IPS DF 4.7 (cell line): ENCODE data around the gene ARFGAP2.
"Not testable (repeated sequence)": the region's sequence is repeated elsewhere in the genome, so short reads cannot be mapped to it uniquely, and the experiment has no call there.

ENCODE experiments used
- DNase-seq: peaks from one replicate; pipeline ENCODE4 v3.0.0-alpha.2; 2013; ENCODE audit warnings: low spot score; ENCODE audit errors: extremely low read depth

ARFGAP2 gene

GRCh38 chr11:47176328-47177228, at the start of gene ARFGAP2:
Gene ARFGAP2 (minus strand): TSS chr11:47176879. CDS start chr11:47176853, 26 bp downstream.
- no peak for DNase-seq

- no peak for DNase-seq
These were observed 49.1 kb upstream of the ARFGAP2 start for GRCh38 chr11:47225552-47226400.

- no peak for DNase-seq
These were observed 46.0 kb upstream of the ARFGAP2 start for GRCh38 chr11:47222696-47223095.

DNA sequence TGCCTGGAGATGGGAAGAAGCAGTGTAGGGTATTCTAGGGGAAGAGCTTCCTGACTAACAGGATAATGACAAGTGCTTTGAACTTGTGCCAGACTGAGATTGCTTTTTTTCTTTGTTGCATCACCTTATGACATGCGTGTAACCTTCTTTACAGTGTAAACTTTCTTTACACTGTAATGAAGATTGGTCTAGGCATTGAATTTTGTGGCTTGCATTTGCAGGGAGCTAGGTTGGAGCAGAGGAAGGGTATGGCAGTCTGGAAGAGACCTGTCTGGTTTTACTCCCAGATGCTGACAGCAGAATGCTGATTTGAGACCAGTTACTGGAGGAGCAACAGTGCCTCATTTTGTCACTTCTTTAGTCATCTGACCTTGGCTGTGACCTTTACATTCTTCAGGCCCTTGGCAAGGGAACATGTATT, 43.7 kb upstream of the ARFGAP2 start:
- no peak for DNase-seq

DNA sequence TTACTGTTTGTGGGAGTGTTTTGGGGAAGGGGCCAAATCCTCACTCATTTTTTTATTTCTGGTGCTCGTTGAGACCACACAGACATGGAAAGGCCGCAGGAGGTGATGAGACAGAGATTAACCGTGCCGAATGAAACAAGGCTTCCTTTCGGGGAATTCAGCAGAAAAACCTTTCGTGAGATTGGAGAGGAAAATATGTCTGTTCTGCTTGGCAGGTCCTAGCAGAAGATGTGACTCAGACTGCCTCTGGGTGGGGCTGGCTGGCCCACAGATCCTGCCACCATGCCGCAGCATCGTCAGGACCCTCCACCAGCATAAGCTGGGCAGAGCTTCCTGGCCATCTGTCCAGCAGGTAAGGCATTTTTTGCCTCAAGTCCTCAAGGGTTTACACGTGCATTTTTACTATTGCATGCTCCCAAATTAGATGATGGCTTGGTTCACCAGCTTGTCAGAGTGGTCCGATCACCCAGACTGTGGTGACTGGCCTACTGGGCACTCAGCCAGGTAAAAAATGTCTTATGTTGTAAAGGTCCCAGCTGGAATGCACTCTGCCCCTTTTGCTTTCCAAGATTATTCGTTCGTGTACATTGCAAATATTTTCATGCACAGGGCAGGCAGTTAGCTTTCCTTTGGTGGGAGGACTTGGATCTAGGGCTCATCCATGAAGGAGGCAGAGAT, 39.6 kb upstream of the ARFGAP2 start:
- no peak for DNase-seq

DNA sequence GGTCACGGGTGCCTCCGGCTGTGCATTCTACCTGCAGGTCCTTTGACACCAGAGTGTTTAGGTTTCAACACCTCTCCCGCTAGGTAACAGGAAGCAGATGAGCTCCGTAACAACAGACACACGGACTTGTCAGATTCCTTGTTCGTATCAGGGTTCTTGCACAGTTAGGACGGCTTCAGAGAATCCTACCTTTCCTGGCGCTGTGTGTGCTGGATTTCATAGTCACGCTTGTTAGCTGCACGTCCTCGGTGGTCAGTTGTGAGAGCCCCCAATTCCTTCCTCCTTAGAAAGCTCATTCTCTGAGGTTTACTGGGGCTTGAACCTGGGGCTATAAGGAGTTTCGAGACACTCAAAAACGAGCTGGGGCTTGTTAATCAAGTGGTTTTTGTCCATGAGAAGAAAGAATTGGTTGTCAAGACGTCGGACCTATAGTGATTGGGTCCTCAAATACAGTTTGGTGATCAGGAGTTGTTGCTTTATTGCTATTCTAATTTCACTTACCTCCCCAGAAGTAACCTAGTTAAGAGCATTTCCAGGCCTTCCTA, 38.8 kb upstream of the ARFGAP2 start:
- DNase-seq: no peak

DNA sequence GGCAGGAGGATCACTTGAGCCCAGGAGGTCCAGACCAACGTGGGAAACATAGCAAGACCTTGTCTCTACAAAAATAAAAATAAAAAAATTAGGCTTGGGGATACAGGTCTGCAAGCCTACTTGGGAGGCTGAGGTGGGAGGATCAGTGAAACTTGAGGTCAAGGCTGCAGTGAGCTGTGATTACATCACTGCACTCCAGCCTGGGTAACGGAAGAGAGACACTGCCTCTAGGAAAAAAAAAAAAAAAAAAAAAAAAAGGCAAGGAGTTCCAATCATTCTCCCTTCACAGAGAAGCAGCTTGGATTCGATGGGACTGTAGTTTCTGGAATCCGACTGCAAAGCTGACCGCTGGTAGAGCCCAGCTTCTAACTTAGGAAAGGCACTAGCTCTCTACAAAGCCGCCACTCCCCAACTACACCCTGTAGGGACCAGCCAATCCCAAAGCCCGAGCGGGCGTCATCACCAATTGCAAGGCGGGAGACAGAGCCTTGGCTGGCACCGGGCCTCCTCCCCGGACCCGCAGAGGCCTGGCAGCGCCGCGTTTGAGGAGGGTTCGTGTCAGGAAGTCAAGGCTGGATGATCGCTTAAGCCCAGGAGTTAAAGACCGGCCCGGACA, 37.4 kb upstream of the ARFGAP2 start:
- no peak for DNase-seq

DNA sequence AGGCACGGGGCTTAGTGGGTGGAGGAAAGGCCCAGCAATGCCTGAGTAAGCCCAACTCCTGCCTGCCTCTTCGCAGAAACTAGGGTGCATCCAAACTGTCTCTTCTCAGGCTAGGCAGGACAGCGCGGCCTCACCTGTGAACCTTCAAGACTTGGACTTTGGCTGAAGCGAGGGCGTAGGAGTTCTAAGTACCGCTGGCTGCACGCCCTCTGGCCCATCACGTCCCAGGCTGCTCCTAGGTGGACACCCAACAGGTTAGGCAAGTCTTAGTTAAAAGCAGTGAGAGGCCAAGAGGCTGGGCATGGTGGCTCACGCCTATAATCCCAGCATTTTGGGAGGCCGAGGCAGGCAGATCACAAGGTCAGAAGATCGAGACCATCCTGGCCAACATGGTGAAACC, 36.3 kb upstream of the ARFGAP2 start:
- no peak for DNase-seq

DNA sequence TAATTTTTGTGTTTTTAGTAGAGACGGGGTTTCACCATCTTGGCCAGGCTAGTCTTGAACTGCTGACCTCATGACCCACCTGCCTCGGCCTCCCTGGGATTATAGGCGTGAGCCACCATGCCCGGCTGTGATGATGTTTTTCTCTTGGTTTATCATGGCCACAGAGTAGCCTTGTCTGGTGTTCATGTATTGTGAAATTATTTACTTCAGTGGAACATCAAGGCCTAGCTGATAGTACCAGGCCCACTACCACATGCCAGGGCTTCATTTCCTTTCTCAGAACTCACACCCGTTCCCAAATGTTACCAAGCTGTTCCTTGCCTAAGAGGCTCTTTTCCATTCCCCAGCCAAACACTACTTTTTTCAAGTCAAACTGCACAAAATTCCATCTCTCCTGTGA, 31.9 kb upstream of the ARFGAP2 start:
- no peak for DNase-seq

DNA sequence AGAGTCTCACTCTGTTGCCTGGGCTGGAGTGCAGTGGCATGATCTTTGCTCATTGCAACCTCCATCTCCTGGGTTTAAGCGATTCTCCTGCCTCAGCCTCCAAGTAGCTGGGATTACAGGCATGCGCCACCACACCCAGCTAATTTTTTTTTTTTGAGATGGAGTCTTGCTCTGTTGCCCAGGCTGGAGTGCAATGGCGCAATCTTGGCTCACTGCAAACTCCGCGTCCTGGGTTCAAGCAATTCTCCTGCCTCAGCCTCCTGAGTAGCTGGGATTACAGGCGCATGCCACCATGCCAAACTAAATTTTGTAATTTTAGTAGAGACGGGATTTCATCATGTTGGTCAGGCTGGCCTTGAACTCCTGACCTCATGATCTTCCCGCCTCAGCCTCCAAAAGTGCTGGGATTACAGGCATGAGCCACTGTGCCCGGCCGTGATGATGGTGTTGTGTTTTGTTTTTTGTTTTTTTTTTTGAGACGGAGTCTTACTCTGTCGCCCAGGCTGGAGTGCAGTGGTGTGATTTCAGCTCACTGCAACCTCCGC, 31.4 kb upstream of the ARFGAP2 start:
- not testable (repeated sequence) for DNase-seq

GRCh38 chr11:47207459-47207858, 30.8 kb upstream of the ARFGAP2 start:
- no peak for DNase-seq

DNA sequence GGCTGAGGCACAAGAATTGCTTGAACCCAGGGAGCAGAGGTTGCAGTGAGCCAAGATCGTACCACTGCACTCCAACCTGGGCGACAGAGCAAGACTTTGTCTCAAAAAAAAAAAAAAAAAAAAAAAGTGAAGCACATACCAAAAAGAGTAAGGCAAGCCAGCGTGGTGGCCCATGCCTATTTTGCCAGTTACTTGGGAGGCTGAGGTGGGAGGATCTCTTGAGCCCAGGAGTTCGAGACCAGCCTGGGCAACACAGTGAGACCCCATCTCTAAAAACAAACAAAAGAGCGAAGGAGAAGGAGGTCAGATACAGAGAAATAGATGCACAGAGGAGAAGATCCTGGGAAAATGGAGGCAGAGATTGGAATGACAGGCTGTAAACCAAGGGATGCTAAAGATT, 29.9 kb upstream of the ARFGAP2 start:
- not testable (repeated sequence) for DNase-seq

- DNase-seq: no peak
These were observed 27.9 kb upstream of the ARFGAP2 start for GRCh38 chr11:47204637-47204989.

GRCh38 chr11:47202576-47202975, 25.9 kb upstream of the ARFGAP2 start:
- no peak for DNase-seq

DNA sequence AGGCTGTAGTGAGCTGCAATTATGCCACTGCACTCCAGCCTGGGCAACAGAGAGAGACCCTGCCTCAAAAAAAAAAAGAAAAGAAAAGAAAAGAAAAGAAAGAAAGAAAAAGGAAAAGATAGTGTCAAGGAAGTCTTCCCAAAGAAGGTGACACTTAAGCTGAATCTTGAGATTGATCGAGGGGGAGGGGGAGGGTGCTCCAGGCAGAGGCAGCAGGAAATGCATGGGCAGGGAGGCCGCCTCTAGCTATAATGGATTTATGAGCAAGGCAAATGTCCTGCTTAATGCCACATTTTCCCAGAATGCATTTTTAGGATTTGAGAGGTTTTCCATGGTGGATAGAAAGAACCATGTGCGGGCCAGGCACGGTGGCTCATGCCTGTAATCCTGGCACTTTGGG, 24.3 kb upstream of the ARFGAP2 start:
- DNase-seq: no peak

DNA sequence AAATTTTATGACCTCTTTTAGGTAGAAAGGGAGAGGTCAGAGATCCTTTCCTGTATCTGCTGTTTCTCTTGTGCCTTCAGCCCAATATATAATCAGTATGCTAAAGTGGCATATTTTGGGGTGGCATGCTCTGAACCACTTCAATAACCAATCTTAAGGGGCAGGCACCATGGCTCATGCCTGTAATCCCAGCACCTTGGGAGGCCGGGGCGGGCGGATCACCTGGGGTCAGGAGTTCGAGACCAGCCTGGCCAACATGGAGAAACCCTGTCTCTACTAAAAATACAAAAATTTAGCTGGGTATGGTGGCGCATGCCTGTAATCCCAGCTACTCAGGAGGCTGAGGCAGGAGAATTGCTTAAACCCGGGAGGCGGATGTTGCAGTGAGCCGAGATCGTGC, 21.5 kb upstream of the ARFGAP2 start:
- not testable (repeated sequence) for DNase-seq

GRCh38 chr11:47192111-47192510, 15.4 kb upstream of the ARFGAP2 start:
- no peak for DNase-seq

DNA sequence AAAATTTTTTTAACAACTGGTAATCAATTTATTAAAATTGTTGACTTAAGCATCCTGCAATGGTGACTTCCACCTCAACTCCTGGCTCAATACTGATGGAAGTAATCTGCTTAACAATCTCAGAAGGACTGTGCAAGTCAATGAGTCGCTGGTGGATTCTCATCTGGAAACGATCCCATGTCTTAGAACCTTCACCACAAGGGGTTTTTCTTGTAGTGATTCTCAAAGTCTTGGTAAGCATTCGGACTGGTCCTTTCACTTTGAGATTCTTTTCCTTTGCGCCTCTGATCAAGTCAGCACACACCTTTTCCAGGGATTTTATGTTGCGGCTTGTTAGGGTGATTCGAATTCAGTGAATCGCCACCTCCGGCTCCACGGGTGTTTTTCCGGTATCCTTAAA, 14.5 kb upstream of the ARFGAP2 start:
- not testable (repeated sequence) for DNase-seq

GRCh38 chr11:47189100-47189834, 12.6 kb upstream of the ARFGAP2 start:
- no peak for DNase-seq

DNA sequence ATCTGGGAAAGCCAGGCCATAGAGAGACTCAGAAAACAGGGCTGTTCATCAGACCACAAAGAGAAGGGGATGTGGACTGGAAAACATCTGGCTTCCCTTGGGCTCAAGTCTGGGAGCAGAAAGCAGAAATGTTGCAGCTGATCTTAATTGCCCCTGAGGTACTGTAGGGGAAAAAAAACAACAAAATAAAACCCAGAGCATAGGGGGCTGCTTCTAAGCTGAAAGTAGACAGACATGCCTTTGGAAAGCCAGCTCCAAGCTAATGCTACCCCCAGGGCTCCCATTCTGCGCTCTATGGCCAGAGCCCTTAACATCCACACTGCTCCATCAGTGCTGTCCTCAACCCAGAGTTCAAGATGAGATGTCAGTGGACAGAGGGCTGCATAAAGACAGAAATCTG, 11.6 kb upstream of the ARFGAP2 start:
- DNase-seq: no peak
